ENCODE measurements around the gene LAMA2. TPM values are rescaled to one million over a fixed set of nuclear protein-coding genes. Genes with fewer than 3 reads are reported as not detected.

LAMA2 gene
- total RNA-seq, 1 donor from 2014 or later: 11.4 TPM

DNA sequence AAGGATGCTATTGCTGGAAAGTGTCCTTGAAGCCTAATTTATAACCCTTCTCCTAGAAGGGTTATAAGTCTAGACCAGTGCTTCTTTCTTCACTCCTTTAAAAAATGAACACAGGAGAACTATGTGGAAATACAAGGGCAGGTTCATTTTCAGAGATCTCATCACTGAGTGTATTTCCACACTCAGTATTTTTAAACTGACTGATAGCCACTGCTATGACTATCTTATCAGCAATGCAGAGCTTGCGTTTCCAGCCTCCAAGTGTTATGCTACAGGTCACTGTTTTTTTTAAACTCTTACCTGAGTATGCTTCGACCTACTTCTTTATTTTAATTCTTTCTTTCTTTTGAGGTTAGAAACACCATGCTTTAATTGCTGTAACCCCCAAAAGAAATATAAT is 508.0 kb downstream of the LAMA2 start:
- DNase-seq (ENCODE audit: low spot score in 2 of 2) (no peak), FAIRE-seq (no peak)

DNA sequence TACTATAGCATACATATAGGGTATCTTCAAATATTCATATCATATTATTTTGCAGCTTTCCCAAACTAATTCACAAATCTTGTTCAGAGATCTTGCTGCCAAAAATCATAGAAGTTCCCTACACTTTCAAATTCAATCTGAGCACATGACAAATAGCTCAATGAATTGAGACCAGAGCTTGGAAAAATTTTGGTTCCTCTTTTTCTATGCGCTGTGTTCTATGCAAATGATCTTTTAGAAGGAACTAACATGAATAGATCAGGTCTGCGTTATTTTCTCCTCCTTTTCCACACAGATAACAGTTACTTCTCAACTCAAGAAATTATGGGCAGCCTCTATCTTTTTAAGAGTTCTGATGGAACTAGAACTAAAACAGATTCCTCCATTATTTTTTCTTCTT is 510.7 kb downstream of the LAMA2 start:
- FAIRE-seq (no peak), DNase-seq (ENCODE audit: low spot score in 2 of 2) (no peak)

DNA sequence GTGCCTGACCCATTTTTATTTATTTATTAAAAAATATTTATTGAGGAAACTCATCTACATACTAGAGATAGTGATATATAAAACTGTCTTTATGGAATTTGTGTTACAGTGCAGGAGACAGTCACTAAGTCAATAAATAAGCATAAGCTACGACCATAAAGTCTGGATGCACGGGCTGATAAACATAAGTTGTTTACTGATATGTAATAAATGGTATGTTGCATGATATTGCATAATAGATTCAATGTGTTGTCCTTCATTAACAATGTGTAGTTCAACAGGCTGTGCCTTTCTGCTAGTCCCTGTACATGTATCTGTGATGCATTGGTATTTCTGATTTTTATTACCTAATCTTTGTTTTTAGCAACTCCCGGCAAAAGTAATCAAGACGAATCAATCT is 515.8 kb downstream of the LAMA2 start:
- DNase-seq (ENCODE audit: low spot score in 2 of 2) (no peak), FAIRE-seq (no peak)

GRCh38 chr6:129402244-129402643 is 519.3 kb downstream of the LAMA2 start:
- DNase-seq (ENCODE audit: low spot score in 2 of 2) (no peak), FAIRE-seq (no peak)

DNA sequence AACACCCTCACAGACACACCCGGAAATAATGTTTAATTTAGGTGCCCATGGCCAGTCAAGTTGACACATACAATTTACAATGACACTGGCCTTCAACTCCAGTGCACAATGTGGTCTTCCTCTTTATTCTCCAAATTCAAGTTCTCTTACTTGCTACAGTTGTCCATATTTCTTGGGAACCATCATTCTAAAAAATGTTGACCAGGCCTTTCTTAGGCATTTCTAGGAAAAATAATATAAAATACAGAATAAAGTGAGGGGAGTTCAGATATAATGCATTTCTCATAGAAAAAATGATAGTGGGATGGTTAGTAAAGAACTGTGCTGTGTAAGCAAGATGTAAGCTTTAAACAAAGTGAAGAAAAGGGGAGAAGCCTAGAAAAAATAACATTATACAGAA is 528.2 kb downstream of the LAMA2 start:
- no peak for DNase-seq (ENCODE audit: low spot score in 2 of 2)
- FAIRE-seq: no peak

GRCh38 chr6:129416337-129416990 is 533.5 kb downstream of the LAMA2 start:
- FAIRE-seq: no peak
- no peak for DNase-seq (ENCODE audit: low spot score in 2 of 2)

DNA sequence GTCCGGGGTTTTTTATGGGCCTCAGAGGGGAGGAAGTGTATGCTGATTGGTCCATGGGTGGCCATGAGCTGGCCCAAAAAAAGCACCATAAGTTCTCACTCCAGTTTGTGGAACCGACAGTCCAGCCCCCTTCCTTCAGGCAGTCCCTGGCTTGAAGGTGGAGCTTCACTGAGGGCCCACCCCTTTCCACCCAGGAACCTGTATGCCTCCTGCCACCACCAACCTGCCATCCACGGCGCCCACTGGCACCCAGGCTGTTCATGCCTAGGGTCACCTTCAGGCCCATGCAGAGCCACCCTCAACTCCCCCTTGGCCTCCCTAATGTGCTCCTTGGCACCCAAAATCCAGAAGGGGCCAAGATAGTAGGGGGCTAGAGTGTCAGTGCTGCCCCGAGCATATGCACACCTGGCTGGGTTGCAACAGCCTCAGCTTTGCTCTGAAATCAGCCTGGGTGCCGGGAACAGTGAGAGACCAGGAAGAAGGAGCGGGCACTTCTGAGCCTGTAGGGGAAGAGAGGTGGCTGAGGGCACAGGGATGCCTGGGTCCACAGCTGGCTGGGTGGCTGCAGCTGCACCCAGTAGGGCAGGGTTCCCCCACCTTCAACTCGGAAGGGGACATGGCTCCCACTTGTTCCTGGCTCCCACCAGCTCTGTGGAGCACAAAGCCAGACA is 534.6 kb downstream of the LAMA2 start:
- DNase-seq (ENCODE audit: low spot score in 2 of 2): no peak
- FAIRE-seq: no peak

- DNase-seq (ENCODE audit: low spot score in 2 of 2): no peak
- no peak for FAIRE-seq
Measured at GRCh38 chr6:129419324-129419723, 536.4 kb downstream of the LAMA2 start.

DNA sequence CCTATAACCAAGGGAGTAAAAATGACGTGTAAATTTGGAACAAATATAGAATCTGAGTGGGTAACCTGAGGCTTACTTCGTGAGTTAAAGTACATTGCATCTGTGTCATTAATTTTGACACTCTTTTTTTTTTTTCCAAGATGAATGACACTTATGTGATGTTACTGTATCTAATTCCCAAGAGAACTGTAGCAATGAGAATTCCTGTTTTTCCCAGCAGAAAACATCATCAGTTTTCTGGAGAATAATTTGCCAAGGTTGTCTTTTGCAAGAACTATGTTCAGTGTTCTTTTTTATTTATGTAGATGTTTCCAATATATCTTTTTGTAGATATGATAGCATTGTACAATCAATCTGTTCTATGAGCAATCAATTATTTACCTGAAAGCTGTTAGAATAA is 543.4 kb downstream of the LAMA2 start:
- no peak for DNase-seq (ENCODE audit: low spot score in 2 of 2)
- FAIRE-seq: no peak

GRCh38 chr6:129429956-129430355 is 547.0 kb downstream of the LAMA2 start:
- no peak for DNase-seq (ENCODE audit: low spot score in 2 of 2)
- no peak for FAIRE-seq

- DNase-seq (ENCODE audit: low spot score in 2 of 2): no peak
- no peak for FAIRE-seq
Measured at GRCh38 chr6:129432738-129433137, 549.8 kb downstream of the LAMA2 start.

GRCh38 chr6:129434091-129434490 is 551.2 kb downstream of the LAMA2 start:
- FAIRE-seq (no peak), DNase-seq (ENCODE audit: low spot score in 2 of 2) (no peak)

GRCh38 chr6:129440691-129441090 is 557.8 kb downstream of the LAMA2 start:
- DNase-seq (ENCODE audit: low spot score in 2 of 2): no peak
- FAIRE-seq: no peak

- no peak for FAIRE-seq
- DNase-seq (ENCODE audit: low spot score in 2 of 2): no peak
Measured at GRCh38 chr6:129444683-129445082, 561.7 kb downstream of the LAMA2 start.

- DNase-seq (ENCODE audit: low spot score in 2 of 2) (no peak), FAIRE-seq (no peak)
Measured at GRCh38 chr6:129446272-129447197, 563.6 kb downstream of the LAMA2 start.

GRCh38 chr6:129447198-129447565 is 564.2 kb downstream of the LAMA2 start:
- FAIRE-seq (no peak), DNase-seq (ENCODE audit: low spot score in 2 of 2) (no peak)

GRCh38 chr6:129448965-129449364 is 566.0 kb downstream of the LAMA2 start:
- FAIRE-seq (no peak), DNase-seq (ENCODE audit: low spot score in 2 of 2) (no peak)

DNA sequence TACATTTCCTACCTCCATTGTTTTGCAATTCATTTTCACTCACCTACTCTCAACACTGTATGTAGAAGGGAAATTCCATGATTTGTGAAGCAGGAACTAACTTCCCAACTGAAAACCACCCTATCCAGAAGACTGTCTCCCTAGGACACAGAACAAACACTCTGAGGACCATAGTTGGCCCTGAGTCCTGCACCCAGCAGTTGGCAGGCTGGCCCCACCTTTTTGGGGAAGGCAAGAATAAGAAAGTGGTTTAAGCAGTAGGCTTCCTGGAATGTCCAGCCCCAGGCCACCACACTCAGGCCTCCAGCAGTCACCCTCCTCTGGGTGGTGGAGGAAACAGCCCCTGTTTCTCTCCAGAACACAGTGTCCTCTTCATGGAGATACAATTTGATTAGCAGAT is 568.2 kb downstream of the LAMA2 start:
- FAIRE-seq (no peak), DNase-seq (ENCODE audit: low spot score in 2 of 2) (no peak)

DNA sequence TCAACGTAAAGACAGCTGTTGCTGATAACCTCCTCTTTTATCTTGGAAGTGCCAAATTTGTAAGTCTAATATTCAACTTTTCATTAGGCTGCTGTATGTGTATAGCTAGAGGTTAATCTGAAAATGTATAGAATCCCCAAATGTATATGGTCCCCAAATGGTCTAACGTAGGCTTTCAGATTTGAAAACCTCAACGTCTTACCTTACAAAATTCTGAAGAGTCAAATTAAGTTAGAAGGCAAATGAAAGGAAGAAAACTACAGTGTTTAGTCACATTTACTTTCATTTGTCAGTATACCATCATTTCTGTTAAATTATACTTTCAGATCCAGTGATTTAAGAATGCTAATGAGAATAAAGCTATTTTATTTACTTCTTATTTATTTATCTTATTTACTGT is 570.1 kb downstream of the LAMA2 start:
- DNase-seq (ENCODE audit: low spot score in 2 of 2): no peak
- no peak for FAIRE-seq

- DNase-seq (ENCODE audit: low spot score in 2 of 2): no peak
Measured at GRCh38 chr6:129454488-129454887, 571.5 kb downstream of the LAMA2 start.

DNA sequence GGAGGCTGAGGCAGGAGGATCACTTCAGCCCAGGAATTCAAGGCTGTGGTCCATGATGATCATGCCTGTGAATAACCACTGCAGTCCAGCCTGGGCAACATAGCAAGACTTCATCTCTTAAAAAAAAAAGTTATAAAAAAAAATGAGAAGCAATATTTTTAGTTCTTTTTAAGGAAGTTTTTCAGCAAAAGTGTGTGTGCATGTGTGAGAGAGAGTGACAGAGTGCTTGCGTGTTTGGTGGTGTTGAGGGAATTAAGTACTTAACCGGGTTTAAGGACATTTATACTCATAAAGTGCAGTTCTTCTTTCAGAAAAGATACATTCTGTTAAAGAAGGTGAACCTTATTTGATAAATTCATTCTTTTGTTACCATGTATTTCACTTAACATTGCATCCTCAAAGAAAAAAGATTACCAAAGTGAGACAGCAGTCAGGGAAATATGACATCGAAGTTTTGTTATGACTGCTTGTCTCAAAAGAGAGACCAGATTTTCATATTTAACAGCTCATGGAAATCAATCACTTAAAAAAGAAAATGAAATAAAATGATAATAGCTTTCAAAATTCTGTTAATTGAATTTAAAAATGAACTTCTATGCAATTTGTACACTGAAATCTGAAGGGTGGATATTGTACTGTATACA is 572.3 kb downstream of the LAMA2 start:
- DNase-seq (ENCODE audit: low spot score in 2 of 2): no peak
- no peak for FAIRE-seq

More at GRCh38 chr6:129454488-129454887, 571.5 kb downstream of the LAMA2 start:
- no peak for FAIRE-seq
